ENCODE measurements around the gene AKAP13.

GRCh38 chr15:85692321-85692720 lies 311.9 kb downstream of the AKAP13 start:
- TF ChIP-seq, protein P1, sequence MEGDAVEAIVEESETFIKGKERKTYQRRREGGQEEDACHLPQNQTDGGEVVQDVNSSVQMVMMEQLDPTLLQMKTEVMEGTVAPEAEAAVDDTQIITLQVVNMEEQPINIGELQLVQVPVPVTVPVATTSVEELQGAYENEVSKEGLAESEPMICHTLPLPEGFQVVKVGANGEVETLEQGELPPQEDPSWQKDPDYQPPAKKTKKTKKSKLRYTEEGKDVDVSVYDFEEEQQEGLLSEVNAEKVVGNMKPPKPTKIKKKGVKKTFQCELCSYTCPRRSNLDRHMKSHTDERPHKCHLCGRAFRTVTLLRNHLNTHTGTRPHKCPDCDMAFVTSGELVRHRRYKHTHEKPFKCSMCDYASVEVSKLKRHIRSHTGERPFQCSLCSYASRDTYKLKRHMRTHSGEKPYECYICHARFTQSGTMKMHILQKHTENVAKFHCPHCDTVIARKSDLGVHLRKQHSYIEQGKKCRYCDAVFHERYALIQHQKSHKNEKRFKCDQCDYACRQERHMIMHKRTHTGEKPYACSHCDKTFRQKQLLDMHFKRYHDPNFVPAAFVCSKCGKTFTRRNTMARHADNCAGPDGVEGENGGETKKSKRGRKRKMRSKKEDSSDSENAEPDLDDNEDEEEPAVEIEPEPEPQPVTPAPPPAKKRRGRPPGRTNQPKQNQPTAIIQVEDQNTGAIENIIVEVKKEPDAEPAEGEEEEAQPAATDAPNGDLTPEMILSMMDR (IDR thresholded peaks at IDR 0.05), result no peak
- no peak for TF ChIP-seq EP300 (IDR thresholded peaks at IDR 0.05)
